ENCODE measurements around the gene ZBTB42. TPM values are rescaled to one million over a fixed set of nuclear protein-coding genes. Genes with fewer than 3 reads are reported as not detected.

Gene ZBTB42
- total RNA-seq, 1 donor from 2014 or later = 2.2 TPM

- Mint-ChIP-seq H3K4me3 (no peak overlapping the region), H3K4me1 (peaks cover 14% of the 10 kb centered on the region), H3K36me3 (ENCODE audit: low read depth) (peaks cover 13% of the 10 kb centered on the region), H3K27me3 (ENCODE audit: low read depth) (no peaks in the 10 kb centered on the region), H3K27ac (ENCODE audit: unreplicated experiment) (no peak overlapping the region), H3K9me3 (no peaks in the 10 kb centered on the region)
- TF ChIP-seq CTCF (conservative IDR thresholded peaks at IDR 0.05) = no peak
- no peak for DNase-seq (ENCODE audit: low read depth, low spot score)
Measured at GRCh38 chr14:104775073-104775489, 25.8 kb upstream of the ZBTB42 start.

GRCh38 chr14:104776481-104776880 is 24.4 kb upstream of the ZBTB42 start:
- Mint-ChIP-seq H3K36me3 (ENCODE audit: low read depth) (peaks cover 6% of the 10 kb centered on the region), H3K9me3 (no peaks in the 10 kb centered on the region), H3K27ac (ENCODE audit: unreplicated experiment) (no peak overlapping the region), H3K4me1 (peaks cover 8% of the 10 kb centered on the region), H3K27me3 (ENCODE audit: low read depth) (no peaks in the 10 kb centered on the region), H3K4me3 (peak overlapping the region; percentile 38)
- TF ChIP-seq CTCF (conservative IDR thresholded peaks at IDR 0.05) = no peak
- no peak for DNase-seq (ENCODE audit: low read depth, low spot score)

- Mint-ChIP-seq H3K27ac (ENCODE audit: unreplicated experiment) (peak overlapping the region; percentile 35), H3K9me3 (no peaks in the 10 kb centered on the region)
- peak; percentile 60 for DNase-seq (ENCODE audit: low read depth, low spot score)
Measured at GRCh38 chr14:104776961-104777807, 23.7 kb upstream of the ZBTB42 start.

GRCh38 chr14:104777808-104778249 is 23.1 kb upstream of the ZBTB42 start:
- DNase-seq (ENCODE audit: low read depth, low spot score) = no peak
- H3K27me3 Mint-ChIP-seq (ENCODE audit: low read depth) = no peaks in the 10 kb centered on the region
- no peaks in the 10 kb centered on the region for H3K9me3 Mint-ChIP-seq
- H3K4me1 Mint-ChIP-seq = peaks cover 8% of the 10 kb centered on the region
- peak overlapping the region; percentile 12 for H3K27ac Mint-ChIP-seq (ENCODE audit: unreplicated experiment)
- no peak for TF ChIP-seq CTCF (conservative IDR thresholded peaks at IDR 0.05)
- H3K4me3 Mint-ChIP-seq = peak overlapping the region; percentile 56
- H3K36me3 Mint-ChIP-seq (ENCODE audit: low read depth) = no peaks in the 10 kb centered on the region

More at GRCh38 chr14:104776961-104777807, 23.7 kb upstream of the ZBTB42 start:
- H3K27me3 Mint-ChIP-seq (ENCODE audit: low read depth) = no peaks in the 10 kb centered on the region
- H3K36me3 Mint-ChIP-seq (ENCODE audit: low read depth) = peaks cover under 1% of the 10 kb centered on the region
- H3K4me1 Mint-ChIP-seq = peaks cover 8% of the 10 kb centered on the region
- H3K4me3 Mint-ChIP-seq = peak overlapping the region; percentile 49
- TF ChIP-seq CTCF (conservative IDR thresholded peaks at IDR 0.05) = no peak

GRCh38 chr14:104778694-104779331 is 22.1 kb upstream of the ZBTB42 start:
- Mint-ChIP-seq H3K4me3 (no peak overlapping the region), H3K9me3 (no peaks in the 10 kb centered on the region), H3K36me3 (ENCODE audit: low read depth) (no peaks in the 10 kb centered on the region), H3K27ac (ENCODE audit: unreplicated experiment) (no peak overlapping the region), H3K4me1 (peaks cover 8% of the 10 kb centered on the region), H3K27me3 (ENCODE audit: low read depth) (no peaks in the 10 kb centered on the region)
- TF ChIP-seq CTCF (conservative IDR thresholded peaks at IDR 0.05) = no peak
- no peak for DNase-seq (ENCODE audit: low read depth, low spot score)
